GM18511 (cell line): ENCODE results near the gene HS1BP3.

Source experiments
- ATAC-seq: cut with Tn5 transposase; IDR thresholded peaks from one replicate; pipeline ENCODE4 v1.9.1; 2021; ENCODE audit warnings: mild to moderate bottlenecking, moderate library complexity; ENCODE audit not compliant: unreplicated experiment

HS1BP3 gene

GRCh38 chr2:20633001-20633400 lies 17.9 kb downstream of the HS1BP3 start:
- ATAC-seq, result no peak

GRCh38 chr2:20632446-20632990 lies 18.4 kb downstream of the HS1BP3 start:
- no peak for ATAC-seq

DNA sequence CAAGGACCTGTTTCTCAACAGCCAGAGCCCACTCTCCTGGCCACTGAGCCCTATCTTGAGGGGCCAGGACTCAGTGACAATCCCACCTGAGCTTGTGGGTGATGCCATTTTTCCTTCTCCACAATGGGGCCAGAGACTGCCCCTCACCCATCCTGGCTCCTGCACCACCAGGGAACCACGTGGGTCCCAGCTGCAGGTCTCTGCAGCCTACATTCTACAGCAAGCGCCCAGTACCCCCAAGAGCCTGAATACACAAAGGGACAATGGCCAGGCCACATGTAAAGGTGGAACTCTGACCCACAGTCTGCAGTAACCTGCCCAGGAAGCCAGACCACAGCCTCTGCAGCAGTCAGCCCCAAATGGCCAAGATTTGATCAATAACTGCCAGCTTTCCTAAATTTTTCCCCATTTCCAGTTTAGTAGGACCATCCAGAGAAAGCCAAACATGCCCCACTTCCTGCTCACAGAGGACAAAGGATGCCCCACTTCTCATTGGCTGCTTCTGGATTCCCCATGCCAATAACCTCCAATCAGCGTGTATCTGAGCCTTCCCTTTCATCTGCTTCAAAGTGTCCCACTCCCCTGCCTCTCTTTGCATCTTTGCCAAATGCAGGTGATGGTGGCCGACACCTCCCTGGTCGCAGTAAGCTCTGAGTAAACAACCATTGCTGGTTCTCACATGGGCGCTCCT lies 19.1 kb downstream of the HS1BP3 start:
- ATAC-seq, result no peak

GRCh38 chr2:20630967-20631366 lies 19.9 kb downstream of the HS1BP3 start:
- ATAC-seq, result no peak

DNA sequence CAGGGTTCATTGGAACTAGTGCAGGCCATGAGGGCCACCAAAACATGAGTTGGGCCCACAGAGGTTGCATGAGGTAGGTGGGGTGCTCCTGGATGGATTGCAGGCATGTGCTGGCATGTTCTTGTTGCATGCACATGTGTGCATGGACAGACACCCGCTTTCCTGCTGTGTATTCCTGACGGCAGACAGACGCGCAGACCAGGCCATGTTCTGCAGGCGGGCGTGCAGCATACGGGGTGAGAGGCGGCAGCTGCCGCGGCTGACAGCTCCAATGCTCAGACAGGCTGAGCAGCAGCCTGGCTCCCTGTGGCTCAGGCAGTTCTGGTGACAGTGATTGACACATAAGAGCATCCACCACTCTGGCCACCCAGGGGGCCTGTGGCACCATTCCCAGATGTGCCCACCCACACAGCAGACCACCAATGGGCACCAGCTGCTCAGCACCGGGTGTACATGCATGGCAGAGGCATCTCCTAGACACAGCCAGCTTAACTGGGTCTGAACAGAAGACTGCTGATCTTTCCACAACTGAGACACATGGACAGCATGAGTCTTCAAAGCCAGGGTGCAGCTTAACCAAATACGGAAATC lies 21.2 kb downstream of the HS1BP3 start:
- ATAC-seq, result no peak

DNA sequence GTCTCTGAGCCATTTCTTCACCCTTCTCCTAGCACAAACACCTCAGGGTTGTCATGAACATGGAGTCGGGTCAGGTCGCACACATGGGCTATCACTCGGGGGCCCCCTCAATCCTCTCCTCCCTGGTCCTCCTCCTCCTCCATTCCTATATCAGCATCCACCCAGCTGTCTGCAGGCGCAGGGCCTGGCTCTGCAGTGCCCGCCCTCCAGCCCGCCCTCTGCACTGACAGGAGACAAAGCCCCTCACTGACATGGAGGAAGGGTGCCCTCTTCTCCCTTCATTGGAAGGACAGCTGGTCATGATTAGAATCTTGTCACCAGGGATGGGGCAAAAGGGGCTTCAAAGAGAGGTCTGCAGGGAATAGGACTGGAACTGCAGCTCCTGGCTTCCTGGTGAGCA lies 21.7 kb downstream of the HS1BP3 start:
- no peak for ATAC-seq

GRCh38 chr2:20627712-20628380 lies 23.1 kb downstream of the HS1BP3 start:
- ATAC-seq, result no peak

GRCh38 chr2:20626698-20627513 lies 24.0 kb downstream of the HS1BP3 start:
- no peak for ATAC-seq

DNA sequence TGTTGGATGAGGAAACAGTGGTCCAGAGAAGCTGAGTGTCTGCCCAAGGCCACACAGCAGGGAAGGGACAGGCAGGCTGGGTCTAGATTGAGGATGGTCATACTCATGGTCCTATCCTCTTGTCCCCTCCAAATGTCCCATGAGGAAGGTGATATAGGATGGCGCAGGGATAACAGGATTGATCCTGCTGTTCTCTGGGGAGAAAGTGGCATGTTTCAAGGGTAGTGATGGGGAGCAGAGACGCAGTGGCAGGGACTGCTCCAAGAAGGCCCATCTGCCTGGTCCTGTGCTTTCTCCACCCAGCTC lies 24.6 kb downstream of the HS1BP3 start:
- ATAC-seq, result no peak

- no peak for ATAC-seq
Observed at GRCh38 chr2:20625491-20626391, 25.2 kb downstream of the HS1BP3 start.

- no peak for ATAC-seq
Observed at GRCh38 chr2:20624884-20625485, 25.9 kb downstream of the HS1BP3 start.

DNA sequence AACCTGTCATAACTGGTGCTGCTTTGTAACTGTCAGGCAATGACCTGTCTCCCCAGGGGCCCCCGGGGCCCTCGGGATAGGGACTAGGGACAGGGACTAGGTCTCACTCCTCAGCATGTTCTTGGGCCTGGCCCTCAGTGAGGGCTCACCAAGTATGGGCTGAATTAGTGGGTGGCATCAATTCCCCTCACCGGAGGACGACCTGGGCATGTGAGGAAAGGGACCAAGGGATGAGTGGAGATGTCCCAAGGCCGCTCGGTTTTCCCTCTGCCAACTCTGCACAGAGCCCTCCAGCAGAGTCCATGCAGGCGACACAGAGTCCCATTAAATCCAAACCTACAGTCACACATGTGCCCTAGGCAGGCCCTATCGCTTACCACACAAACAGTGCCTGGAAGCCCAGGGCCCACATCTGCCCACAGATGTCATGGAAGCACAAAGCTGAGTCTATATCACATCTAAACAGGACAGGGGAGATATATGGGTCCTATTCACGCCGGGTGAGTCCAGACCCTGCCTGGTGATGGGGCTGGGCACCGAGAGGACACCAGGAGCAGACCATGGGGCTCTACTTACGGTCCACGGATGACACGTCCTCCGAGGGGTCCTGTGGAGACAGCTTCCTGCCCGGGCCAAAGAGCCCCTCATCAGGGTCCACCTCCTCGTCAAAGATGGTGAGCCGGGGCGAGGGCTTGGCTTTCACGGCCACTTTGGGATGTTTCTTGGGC lies 26.6 kb downstream of the HS1BP3 start:
- ATAC-seq, result no peak

GRCh38 chr2:20623741-20624155 lies 27.1 kb downstream of the HS1BP3 start:
- ATAC-seq, result no peak

- ATAC-seq, result no peak
Observed at GRCh38 chr2:20623241-20623640, 27.7 kb downstream of the HS1BP3 start.

- no peak for ATAC-seq
Observed at GRCh38 chr2:20622731-20623130, 28.2 kb downstream of the HS1BP3 start.

- no peak for ATAC-seq
Observed at GRCh38 chr2:20622296-20622686, 28.6 kb downstream of the HS1BP3 start.

- no peak for ATAC-seq
Observed at GRCh38 chr2:20621366-20622295, 29.3 kb downstream of the HS1BP3 start.

DNA sequence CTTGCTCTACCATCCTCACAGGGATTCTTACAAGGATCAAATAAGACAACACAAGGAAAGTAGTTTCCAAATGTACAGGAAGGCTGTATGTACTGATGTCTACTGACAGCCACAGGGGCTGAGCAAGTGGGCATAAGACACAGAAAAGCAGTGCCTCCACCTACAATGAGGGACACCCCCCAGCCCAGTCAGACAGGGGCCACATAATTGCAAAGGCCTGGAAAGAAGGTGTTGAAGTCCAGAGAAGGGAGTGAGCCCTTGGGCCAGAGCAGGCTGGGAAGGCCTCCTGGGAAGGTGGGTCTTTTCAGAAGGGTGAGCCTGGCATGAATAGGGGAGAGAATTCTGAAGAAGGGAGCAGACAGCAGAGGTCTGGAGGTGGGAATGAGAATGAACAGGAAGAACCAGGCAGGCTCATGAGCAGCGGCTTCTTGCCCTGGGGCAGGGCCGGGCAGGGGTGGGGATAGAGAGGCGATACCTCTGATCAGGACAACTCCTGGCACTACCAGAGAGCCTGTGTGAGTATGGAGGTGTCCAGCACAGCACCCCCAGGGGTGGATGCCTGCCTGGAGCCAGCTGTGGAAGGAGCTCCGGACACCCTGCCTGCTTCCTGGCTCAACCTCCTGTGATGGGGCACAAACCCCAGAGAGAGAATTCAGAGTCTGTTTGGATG lies 30.1 kb downstream of the HS1BP3 start:
- ATAC-seq, result no peak
